ENCODE measurements around the gene PCGF5. TPM values are rescaled to one million over a fixed set of nuclear protein-coding genes. Genes with fewer than 3 reads are reported as not detected.
A peak's percentile ranks its signal among the peaks of the same experiment; 100 is the strongest.

The PCGF5 gene
- polyA plus RNA-seq, 1 of the 3 experiments (the other 2 are of a cell fraction): 14.5 TPM

GRCh38 chr10:91194497-91195179 is 25.8 kb upstream of the PCGF5 start:
- TF ChIP-seq, protein P1, sequence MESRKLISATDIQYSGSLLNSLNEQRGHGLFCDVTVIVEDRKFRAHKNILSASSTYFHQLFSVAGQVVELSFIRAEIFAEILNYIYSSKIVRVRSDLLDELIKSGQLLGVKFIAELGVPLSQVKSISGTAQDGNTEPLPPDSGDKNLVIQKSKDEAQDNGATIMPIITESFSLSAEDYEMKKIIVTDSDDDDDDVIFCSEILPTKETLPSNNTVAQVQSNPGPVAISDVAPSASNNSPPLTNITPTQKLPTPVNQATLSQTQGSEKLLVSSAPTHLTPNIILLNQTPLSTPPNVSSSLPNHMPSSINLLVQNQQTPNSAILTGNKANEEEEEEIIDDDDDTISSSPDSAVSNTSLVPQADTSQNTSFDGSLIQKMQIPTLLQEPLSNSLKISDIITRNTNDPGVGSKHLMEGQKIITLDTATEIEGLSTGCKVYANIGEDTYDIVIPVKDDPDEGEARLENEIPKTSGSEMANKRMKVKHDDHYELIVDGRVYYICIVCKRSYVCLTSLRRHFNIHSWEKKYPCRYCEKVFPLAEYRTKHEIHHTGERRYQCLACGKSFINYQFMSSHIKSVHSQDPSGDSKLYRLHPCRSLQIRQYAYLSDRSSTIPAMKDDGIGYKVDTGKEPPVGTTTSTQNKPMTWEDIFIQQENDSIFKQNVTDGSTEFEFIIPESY (IDR thresholded peaks at IDR 0.05; ENCODE audit: borderline replicate concordance, low read depth): no peak
- TF ChIP-seq CHD2 (IDR thresholded peaks at IDR 0.05; ENCODE audit: low read length, partially characterized antibody) (no peak), ELF1 (IDR thresholded peaks at IDR 0.05) (no peak), TCF12 (IDR thresholded peaks at IDR 0.05) (peak; percentile 75), USF2 (IDR thresholded peaks at IDR 0.05; ENCODE audit: borderline replicate concordance, low read depth, low read length) (no peak), JUND (IDR thresholded peaks at IDR 0.05) (peak; percentile 67), MXI1 (IDR thresholded peaks at IDR 0.05; ENCODE audit: low read depth, low read length) (no peak), EP300 (IDR thresholded peaks at IDR 0.05; ENCODE audit: borderline replicate concordance in 1 of 2, low read depth in 1 of 2, low read length in 1 of 2) (0 out of 4 replicates have a peak, but pooled peaks of 1 of the 2 experiments have one; percentile 8), FOSL2 (IDR thresholded peaks at IDR 0.05; ENCODE audit: borderline replicate concordance, low read depth) (peak; percentile 86), FOXM1 (IDR thresholded peaks at IDR 0.05; ENCODE audit: low read depth) (no peak), PBX3 (IDR thresholded peaks at IDR 0.05) (no peak; the same call in 1 of the 2 replicates), POLR2AphosphoS5 (IDR thresholded peaks at IDR 0.05; ENCODE audit: low read depth, low read length) (no peak)
- Histone ChIP-seq H3K4me3 (ENCODE audit: low read depth in 2 of 2, low read length in 1 of 2) (no peak overlapping the region), H3K79me2 (ENCODE audit: insufficient read depth) (peaks cover 52% of the 10 kb centered on the region), H3K27me3 (ENCODE audit: insufficient read depth) (no peaks in the 10 kb centered on the region), H3F3A (replicated peaks; ENCODE audit: insufficient read depth) (peaks cover 31% of the 10 kb centered on the region), H3K9me2 (no peaks in the 10 kb centered on the region), H2AFZ (ENCODE audit: low read depth) (no peak overlapping the region), H3K27ac (ENCODE audit: low read depth in 2 of 2, low read length in 1 of 2) (peak overlapping the region in 1 of 2 experiments; percentile 64; a peak in 2 of 4 replicates), H3K9ac (no peak overlapping the region), H3K4me2 (peak overlapping the region; percentile 30; the same call in 1 of the 2 replicates), H4K20me1 (ENCODE audit: insufficient read depth) (no peaks in the 10 kb centered on the region), H3K36me3 (replicated peaks in 1 of 2; ENCODE audit: control insufficient read depth in 1 of 2, insufficient read depth in 2 of 2, low read length in 1 of 2) (no peaks in the 10 kb centered on the region), H3K4me1 (ENCODE audit: control insufficient read depth in 1 of 2, insufficient read depth in 2 of 2, low read depth in 1 of 2, low read length in 1 of 2) (peaks cover 0 to 22% of the 10 kb centered on the region in 2 experiments; a peak in 3 of 4 replicates), H3K9me3 (no peaks in the 10 kb centered on the region)
- POLR2A ChIA-PET: no interaction called here
- CTCF ChIA-PET: no interaction called here
- DNase-seq: no peak
- 49% methylated on average over 2 of the region's 2 CpGs for WGBS (ENCODE audit: low lambda C conversion rate)
